Astrocyte (in vitro differentiated cells and primary cell): ENCODE measurements around the gene ABO.

Source experiments
- EZH2 ChIP-seq: IDR thresholded peaks from 2 replicates; pipeline ENCODE4 v1.6.1; 2012; ENCODE audit warnings: mild to moderate bottlenecking, low read length, inconsistent platforms; ENCODE audit not compliant: insufficient read depth
- TF ChIP-seq, protein P1 (sequence below): IDR thresholded peaks from 2 replicates; pipeline ENCODE4 v1.5.1; 2011; ENCODE audit warnings: low read depth, mild to moderate bottlenecking, inconsistent platforms, low read length, moderate library complexity; ENCODE audit not compliant: insufficient read depth

DNA sequence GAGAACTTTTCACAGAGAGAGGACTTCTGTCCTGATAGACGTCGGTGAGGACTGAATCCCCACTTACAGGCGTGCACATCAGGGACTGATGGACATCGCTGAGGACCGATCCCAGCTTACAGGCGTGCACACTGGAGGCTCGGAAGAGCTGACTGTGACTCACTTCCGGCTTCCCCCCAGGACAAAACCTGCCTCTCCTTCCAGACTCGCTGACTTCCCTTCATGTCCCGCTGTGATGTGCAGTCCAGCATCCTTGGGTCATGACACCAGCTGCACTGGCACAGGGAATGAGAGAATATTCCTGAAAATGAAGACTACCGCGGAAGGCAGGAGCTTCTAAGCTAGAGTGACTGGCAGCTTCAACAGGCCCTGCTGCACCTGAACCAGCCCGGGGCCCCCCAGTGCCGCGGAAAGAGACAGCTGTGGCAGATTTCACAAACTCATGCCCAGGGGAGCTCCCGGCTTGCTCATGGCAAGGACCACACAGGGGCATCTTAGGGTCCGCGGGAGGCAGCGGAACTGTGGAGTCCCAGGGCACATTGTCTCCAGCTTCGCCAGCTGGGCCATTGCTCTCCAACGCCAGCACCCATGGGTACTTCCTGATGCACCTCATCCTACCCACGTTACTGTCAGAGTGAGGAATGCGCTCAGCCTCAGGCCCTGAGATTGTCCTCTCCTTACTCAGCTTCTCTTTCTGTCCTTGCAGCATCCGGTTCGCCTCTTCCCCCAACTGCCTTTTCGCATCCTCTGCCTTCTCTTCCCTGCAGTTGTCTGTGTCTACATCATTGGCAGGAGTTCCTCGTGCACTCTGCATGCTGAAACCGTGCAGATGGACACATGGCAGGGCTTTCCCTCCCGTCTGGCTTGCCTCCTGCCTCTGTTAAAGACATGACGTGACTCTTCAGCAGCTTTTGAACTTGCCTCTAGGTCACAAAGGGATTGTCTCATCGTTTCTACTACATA, 31.5 kb upstream of the ABO start:
- TF ChIP-seq, protein P1, sequence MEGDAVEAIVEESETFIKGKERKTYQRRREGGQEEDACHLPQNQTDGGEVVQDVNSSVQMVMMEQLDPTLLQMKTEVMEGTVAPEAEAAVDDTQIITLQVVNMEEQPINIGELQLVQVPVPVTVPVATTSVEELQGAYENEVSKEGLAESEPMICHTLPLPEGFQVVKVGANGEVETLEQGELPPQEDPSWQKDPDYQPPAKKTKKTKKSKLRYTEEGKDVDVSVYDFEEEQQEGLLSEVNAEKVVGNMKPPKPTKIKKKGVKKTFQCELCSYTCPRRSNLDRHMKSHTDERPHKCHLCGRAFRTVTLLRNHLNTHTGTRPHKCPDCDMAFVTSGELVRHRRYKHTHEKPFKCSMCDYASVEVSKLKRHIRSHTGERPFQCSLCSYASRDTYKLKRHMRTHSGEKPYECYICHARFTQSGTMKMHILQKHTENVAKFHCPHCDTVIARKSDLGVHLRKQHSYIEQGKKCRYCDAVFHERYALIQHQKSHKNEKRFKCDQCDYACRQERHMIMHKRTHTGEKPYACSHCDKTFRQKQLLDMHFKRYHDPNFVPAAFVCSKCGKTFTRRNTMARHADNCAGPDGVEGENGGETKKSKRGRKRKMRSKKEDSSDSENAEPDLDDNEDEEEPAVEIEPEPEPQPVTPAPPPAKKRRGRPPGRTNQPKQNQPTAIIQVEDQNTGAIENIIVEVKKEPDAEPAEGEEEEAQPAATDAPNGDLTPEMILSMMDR: no peak
- no peak for TF ChIP-seq EZH2
